GM21576 (cell line): ENCODE data around the gene DUOX2.
"Not testable (repeated sequence)": the region's sequence is repeated elsewhere in the genome, so short reads cannot be mapped to it uniquely, and the experiment has no call there.

Experiments
- ATAC-seq: cut with Tn5 transposase; IDR thresholded peaks from one replicate; pipeline ENCODE4 v1.9.1; 2021; ENCODE audit warnings: mild to moderate bottlenecking, moderate library complexity; ENCODE audit not compliant: unreplicated experiment

DUOX2 gene

DNA sequence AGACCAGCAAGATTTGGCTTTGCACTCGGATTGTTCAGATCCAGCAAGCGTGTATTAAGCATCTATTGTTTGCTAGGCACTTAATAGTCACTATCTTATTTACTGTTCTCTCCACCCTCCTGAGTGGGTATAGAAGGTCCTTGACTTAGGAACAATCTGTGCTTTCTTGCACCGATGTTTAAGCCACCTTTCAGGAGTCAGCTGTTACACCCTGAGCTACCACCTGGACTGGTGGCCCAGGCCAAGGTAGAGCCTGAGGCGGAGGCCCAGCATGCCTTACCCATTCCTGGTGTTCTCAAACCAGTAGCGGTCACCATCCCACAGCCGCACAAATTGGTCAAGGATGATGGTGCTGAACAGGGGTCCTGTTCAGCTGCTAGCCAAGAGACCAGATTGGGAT is 25.8 kb upstream of the DUOX2 start:
- ATAC-seq, result no peak

DNA sequence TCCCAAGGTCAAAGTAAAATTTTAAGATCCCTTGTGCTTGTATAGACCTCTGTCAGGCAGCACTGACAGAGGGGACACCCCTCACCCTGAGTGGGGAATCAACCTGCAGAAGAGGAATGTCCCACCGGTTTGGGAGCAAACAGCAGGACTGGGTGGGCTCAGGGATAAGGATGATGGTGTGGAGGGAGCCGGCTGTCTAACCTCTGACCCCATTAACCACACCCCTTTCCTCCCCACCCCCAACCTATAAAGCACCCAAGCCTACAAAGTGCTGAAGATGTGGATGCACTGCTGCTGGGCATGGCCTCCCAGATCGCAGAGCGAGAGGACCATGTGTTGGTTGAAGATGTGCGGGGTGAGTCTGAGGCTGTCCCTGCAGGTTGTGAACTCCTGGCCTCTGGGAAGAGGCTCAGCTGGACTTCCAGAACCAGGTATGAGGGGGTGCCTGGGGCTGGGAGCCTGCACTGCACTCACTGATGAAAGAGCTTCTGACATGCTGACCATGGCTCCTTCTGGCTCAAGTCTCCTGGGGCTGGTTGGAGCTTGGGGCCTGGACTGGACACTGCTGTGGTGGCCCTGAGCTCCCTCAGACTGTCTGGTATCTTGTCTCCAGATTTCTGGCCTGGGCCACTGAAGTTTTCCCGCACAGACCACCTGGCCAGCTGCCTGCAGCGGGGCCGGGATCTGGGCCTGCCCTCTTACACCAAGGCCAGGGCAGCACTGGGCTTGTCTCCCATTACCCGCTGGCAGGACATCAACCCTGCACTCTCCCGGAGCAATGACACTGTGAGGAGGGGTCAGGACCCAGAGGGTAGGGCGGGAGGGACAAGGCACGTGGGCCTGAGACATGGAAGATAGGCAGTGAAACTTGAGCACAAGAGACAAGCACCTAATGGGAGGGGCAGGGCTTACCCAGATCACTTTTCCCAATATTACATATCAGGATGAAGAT is 25.1 kb upstream of the DUOX2 start:
- no peak for ATAC-seq

DNA sequence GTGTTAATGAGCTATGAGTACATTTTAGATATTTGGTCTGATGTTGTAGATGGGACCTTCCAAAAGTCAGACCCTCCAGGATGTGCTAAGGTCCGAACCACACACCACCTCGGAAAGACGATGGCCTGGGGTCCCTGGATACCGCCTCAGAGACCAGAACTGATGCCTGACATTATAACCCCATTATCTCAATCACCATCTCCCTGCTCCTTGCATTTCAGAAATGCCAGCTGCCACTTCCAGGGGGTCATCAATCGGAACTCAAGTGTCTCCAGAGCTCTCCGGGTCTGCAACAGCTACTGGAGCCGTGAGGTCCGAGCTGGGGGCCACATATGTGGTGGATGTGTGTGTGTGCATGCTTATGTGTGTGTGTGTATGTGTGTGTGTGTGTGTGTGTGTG is 23.7 kb upstream of the DUOX2 start:
- ATAC-seq, result no peak

GRCh38 chr15:45136378-45136764 is 22.4 kb upstream of the DUOX2 start:
- no peak for ATAC-seq

GRCh38 chr15:45135705-45136377 is 21.9 kb upstream of the DUOX2 start:
- ATAC-seq, result not testable (repeated sequence)

- no peak for ATAC-seq
Observed at GRCh38 chr15:45134682-45135604, 21.0 kb upstream of the DUOX2 start.

DNA sequence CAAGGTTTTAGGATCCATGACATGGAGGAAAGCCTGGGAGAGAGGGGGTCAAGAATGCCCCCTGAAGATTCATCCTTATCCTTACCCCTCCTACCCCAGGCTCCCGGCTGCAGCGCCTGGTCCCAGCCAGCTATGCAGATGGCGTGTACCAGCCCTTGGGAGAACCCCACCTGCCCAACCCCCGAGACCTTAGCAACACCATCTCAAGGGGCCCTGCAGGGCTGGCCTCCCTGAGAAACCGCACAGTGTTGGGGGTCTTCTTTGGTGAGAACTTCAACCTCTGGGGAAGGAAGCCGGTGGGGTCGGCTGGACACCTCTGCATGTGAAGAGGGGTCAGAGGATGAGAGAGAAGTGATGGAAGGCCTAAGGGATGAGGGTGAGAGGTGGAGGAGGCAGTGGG is 20.1 kb upstream of the DUOX2 start:
- ATAC-seq, result no peak

DNA sequence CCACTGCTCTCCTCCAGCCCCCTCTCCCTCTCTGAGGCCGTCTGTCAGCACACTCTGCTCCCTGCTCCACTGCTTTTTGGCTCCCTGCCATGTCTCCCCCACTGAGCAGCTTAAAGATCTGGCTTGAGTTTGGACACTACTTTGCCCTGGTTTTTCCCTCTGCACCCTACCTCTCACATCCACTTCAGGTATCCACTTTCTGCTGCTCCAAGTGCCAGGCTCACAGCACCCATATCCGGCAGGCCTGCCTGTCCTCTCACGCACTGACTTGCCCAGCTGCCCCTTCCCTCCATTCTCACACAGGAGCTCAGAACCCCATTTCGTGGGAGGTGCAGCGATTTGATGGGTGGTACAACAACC is 19.6 kb upstream of the DUOX2 start:
- ATAC-seq, result no peak

GRCh38 chr15:45132844-45133560 is 19.0 kb upstream of the DUOX2 start:
- no peak for ATAC-seq

DNA sequence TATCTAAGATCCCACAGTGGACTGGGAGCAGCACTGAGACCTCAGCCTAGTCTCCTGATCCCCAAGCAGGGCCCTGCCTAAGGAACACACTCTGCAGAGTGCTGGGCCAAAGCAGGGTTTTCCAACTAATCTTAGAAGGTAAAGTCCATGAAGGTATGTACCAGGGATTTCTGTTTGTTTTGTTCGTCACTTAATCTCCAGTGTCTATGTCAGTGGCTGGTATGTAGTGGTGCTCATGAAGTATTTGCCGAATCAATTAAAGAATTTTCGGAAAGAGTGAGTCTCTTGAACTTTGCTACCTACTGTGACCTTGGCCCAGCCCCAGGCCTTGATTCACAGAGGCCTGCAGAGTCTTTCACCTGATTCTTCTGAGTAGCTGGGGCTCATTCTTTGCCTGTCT is 17.5 kb upstream of the DUOX2 start:
- ATAC-seq, result no peak

GRCh38 chr15:45130291-45131000 is 16.5 kb upstream of the DUOX2 start:
- no peak for ATAC-seq

DNA sequence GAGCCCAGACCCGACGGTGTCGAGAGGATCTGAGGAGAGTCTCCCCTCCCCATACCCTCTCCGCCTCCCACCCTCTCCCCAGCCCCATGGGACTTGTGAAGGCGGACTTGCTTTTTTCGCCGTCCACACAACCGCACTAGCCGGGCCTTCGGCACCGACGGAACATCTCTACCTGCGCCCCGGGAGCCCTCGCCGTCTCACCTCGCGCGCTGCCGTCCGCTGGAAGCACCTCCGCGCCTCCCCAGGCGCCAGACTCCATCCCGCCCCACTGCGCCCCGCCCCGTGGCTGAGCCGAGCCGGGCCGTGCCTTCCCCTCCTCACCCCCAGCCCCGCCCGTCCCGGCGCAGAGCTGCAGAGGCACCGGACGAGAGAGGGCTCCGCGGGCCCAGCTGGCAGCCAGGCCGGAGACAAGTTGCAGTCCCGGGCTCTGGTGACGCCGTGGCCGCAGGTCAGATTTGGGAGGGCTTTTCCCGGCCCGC is 15.7 kb upstream of the DUOX2 start, which contains the start of the genes DUOX1 and DUOXA1:
Gene DUOX1 (plus strand): TSS at position 344 of the 479 bp plus-strand sequence. CDS start 1,973 bp downstream, outside the sequence.
Gene DUOXA1 (minus strand): TSS at position 229 of the 479 bp plus-strand sequence. CDS start 6,865 bp downstream, outside the sequence.
- no peak for ATAC-seq

DNA sequence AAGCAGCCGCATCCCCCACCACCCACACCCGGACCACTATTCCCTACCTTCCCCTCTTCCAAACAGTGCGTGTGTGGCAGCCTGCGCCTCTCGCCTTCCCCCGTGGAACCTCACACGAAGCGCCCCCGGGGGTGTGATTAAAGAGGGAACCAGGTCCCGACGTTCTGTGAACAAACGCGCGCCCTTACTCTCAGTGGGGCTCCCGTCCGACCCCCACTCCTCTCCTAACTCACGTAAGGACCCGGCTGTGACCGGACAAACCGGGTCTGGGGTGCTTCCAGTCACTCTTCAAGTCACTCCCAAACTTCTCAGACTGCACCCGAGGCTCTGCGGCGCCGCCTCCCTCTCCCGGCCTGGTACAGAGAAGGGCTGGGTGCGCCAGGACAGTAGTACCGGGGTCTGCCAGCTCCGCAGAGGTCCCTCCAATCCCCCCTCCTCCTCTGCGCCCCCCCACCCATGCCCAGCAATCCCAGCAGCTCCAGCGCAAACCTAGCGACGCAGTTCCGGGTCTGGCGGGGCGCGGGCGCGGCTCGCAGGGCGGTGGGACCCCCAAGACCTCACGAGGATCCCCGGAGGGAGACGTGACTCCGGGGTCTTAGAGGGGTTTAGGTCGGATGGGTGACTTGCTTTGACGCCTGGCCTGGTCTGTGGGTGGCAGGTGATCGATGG is 15.1 kb upstream of the DUOX2 start:
- ATAC-seq, result no peak

- no peak for ATAC-seq
Observed at GRCh38 chr15:45126535-45127158, 12.7 kb upstream of the DUOX2 start.

- ATAC-seq, result no peak
Observed at GRCh38 chr15:45123397-45123796, 9.4 kb upstream of the DUOX2 start.

- ATAC-seq, result no peak
Observed at GRCh38 chr15:45122719-45123118, 8.7 kb upstream of the DUOX2 start.

GRCh38 chr15:45121706-45122417 is 7.9 kb upstream of the DUOX2 start:
- ATAC-seq, result no peak

DNA sequence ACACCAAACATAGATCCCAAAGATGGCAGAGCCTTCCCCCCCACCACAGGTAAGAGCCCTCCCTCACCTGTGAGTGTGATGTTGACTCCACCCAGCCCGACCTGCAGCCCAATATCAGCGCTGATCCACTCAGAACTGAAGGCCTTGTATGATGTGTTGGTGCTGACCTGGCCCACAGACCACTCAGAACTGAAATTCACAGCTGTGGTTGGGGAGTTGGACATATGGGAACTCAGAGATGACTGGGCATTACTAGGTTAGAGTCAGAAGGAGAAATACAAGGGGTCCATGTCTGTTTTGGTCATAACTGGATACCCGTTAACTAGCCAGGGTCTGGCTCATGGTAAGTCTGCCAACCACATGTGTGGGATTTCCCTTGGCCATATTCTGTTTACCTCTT is 7.0 kb upstream of the DUOX2 start:
- ATAC-seq, result no peak
